ENCODE data around the gene SLC4A5.

Gene SLC4A5

GRCh38 chr2:74367789-74368188 is 24.6 kb upstream of the SLC4A5 start:
- no peak for TF ChIP-seq CTCF (IDR thresholded peaks at IDR 0.05; ENCODE audit: insufficient read depth, missing control alignments)
- no peak for DNase-seq (ENCODE audit: insufficient read length, low spot score)
- no peak for FAIRE-seq

GRCh38 chr2:74366036-74366435 is 22.8 kb upstream of the SLC4A5 start:
- DNase-seq (ENCODE audit: insufficient read length, low spot score): no peak
- TF ChIP-seq CTCF (IDR thresholded peaks at IDR 0.05; ENCODE audit: insufficient read depth, missing control alignments): no peak
- FAIRE-seq: no peak

- no peak for TF ChIP-seq CTCF (IDR thresholded peaks at IDR 0.05; ENCODE audit: insufficient read depth, missing control alignments)
- no peak for FAIRE-seq
- DNase-seq (ENCODE audit: insufficient read length, low spot score): no peak
These were observed 21.6 kb upstream of the SLC4A5 start for GRCh38 chr2:74364533-74365505.

- DNase-seq (ENCODE audit: insufficient read length, low spot score) (no peak), FAIRE-seq (no peak)
- TF ChIP-seq CTCF (IDR thresholded peaks at IDR 0.05; ENCODE audit: insufficient read depth, missing control alignments): no peak
These were observed 18.1 kb upstream of the SLC4A5 start for GRCh38 chr2:74361327-74361726.

GRCh38 chr2:74357627-74358026 is 14.4 kb upstream of the SLC4A5 start:
- no peak for FAIRE-seq
- no peak for TF ChIP-seq CTCF (IDR thresholded peaks at IDR 0.05; ENCODE audit: insufficient read depth, missing control alignments)
- DNase-seq (ENCODE audit: insufficient read length, low spot score): no peak

GRCh38 chr2:74349889-74350288 is 6.7 kb upstream of the SLC4A5 start:
- no peak for FAIRE-seq
- no peak for TF ChIP-seq CTCF (IDR thresholded peaks at IDR 0.05; ENCODE audit: insufficient read depth, missing control alignments)
- DNase-seq (ENCODE audit: insufficient read length, low spot score): no peak

GRCh38 chr2:74347742-74348141 is 4.5 kb upstream of the SLC4A5 start:
- no peak for DNase-seq (ENCODE audit: insufficient read length, low spot score)
- FAIRE-seq: no peak
- no peak for TF ChIP-seq CTCF (IDR thresholded peaks at IDR 0.05; ENCODE audit: insufficient read depth, missing control alignments)
